ENCODE measurements around the gene FRYL. TPM values are rescaled to one million over a fixed set of nuclear protein-coding genes. Genes with fewer than 3 reads are reported as not detected.

Gene FRYL
- total and polyA plus RNA-seq, 2 of the 13 experiments (the other 11 are each of a cell fraction or from before 2014, with no cell fraction given) = 9.7 to 19.6 TPM

GRCh38 chr4:48787056-48787455, 7.0 kb upstream of the FRYL start:
- Histone ChIP-seq H3K79me2 (ENCODE audit: insufficient read depth, low read length) (no peaks in the 10 kb centered on the region), H3K4me3 (replicated peaks in 1 of 3; ENCODE audit: insufficient read depth in 1 of 3, low read depth in 2 of 3, low read length in 3 of 3) (no peak overlapping the region), H3K9ac (ENCODE audit: insufficient read depth, low read depth, low read length) (no peak overlapping the region), H3K36me3 (replicated peaks in 1 of 2; ENCODE audit: control insufficient read depth in 1 of 2, insufficient read depth in 2 of 2, low read length in 2 of 2) (no peaks in the 10 kb centered on the region), H3K4me1 (ENCODE audit: insufficient read depth, low read length) (peaks cover 13% of the 10 kb centered on the region), H3K27ac (ENCODE audit: extremely low read length, insufficient read depth, low read length) (no peak overlapping the region), H3K9me3 (ENCODE audit: low read length) (no peaks in the 10 kb centered on the region), H3K4me2 (ENCODE audit: low read depth, low read length) (no peak overlapping the region), H2AFZ (ENCODE audit: low read length) (no peak overlapping the region), H3K27me3 (ENCODE audit: control insufficient read depth in 1 of 2, insufficient read depth in 2 of 2, low read length in 2 of 2) (no peaks in the 10 kb centered on the region), H4K20me1 (ENCODE audit: insufficient read depth, low read length) (no peaks in the 10 kb centered on the region)
- no TSS peak for BruUV-seq (replicated peaks)
- ATAC-seq (no peak), FAIRE-seq (no peak), DNase-seq (ENCODE audit: low spot score) (no peak)
- in situ Hi-C loops (cut with HindIII; ENCODE audit: extremely low pct_ligation_motif_present, low pct_unique_long_range_greater_than_20kb) (loop anchor here (25.0 kb wide), 1 partner anchor 200 kb away; no protein-coding TSS in a partner anchor), intact Hi-C loops (cut with micrococcal nuclease; ENCODE audit: unreplicated experiment) (loop anchor here (10.0 kb wide), 1 partner anchor 442 kb away; the partner anchor contains the start of gene SLAIN2)
- CTCF ChIA-PET (ENCODE audit: low intra/inter-chr PET ratio, low total read pairs) = no interaction called here
- POLR2A ChIA-PET = no interaction called here
- WGBS (ENCODE audit: low lambda C conversion rate) = 81% methylated on average over 1 of the region's 1 CpG
- TF ChIP-seq ZMAT5 (CRISPR knock-in tag; IDR thresholded peaks at IDR 0.05; ENCODE audit: borderline replicate concordance, low read depth) (no peak), ATF2 (CRISPR knock-in tag; IDR thresholded peaks at IDR 0.05) (no peak), NFYC (CRISPR knock-in tag; IDR thresholded peaks at IDR 0.05) (no peak), MYPOP (CRISPR knock-in tag; IDR thresholded peaks at IDR 0.05) (no peak), RFX1 (IDR thresholded peaks at IDR 0.05) (no peak), ZNF296 (CRISPR knock-in tag; conservative IDR thresholded peaks at IDR 0.05) (no peak), PHB2 (IDR thresholded peaks at IDR 0.05; ENCODE audit: partially characterized antibody) (no peak), LBX2 (CRISPR knock-in tag; IDR thresholded peaks at IDR 0.05; ENCODE audit: borderline replicate concordance) (no peak), ZHX1 (CRISPR knock-in tag; IDR thresholded peaks at IDR 0.05; ENCODE audit: low read depth) (no peak), ZNF557 (CRISPR knock-in tag; IDR thresholded peaks at IDR 0.05) (no peak), ZNF687 (CRISPR knock-in tag; IDR thresholded peaks at IDR 0.05) (no peak), POLR2AphosphoS2 (IDR thresholded peaks at IDR 0.05; ENCODE audit: low read depth, low read length) (no peak), ZSCAN29 (CRISPR knock-in tag; conservative IDR thresholded peaks at IDR 0.05) (no peak), ZNF333 (CRISPR knock-in tag; IDR thresholded peaks at IDR 0.05; ENCODE audit: borderline replicate concordance) (no peak), RELA (CRISPR knock-in tag; IDR thresholded peaks at IDR 0.05) (no peak)

Measured in HepG2 (cell line).